NCI-H2107 treated with DMSO at 0.1 percent for 48 hours (cell line): ENCODE data around the gene FAM83E.

Experiments used
- DNase-seq: peaks from one replicate; lab custom pipeline; 2025; ENCODE audit not compliant: unreplicated experiment; lab: John Stamatoyannopoulos, UW

FAM83E gene

GRCh38 chr19:48629297-48629598 lies 14.4 kb upstream of the FAM83E start:
- DNase-seq, result no peak

GRCh38 chr19:48628486-48629296 lies 13.8 kb upstream of the FAM83E start:
- DNase-seq, result no peak

DNA sequence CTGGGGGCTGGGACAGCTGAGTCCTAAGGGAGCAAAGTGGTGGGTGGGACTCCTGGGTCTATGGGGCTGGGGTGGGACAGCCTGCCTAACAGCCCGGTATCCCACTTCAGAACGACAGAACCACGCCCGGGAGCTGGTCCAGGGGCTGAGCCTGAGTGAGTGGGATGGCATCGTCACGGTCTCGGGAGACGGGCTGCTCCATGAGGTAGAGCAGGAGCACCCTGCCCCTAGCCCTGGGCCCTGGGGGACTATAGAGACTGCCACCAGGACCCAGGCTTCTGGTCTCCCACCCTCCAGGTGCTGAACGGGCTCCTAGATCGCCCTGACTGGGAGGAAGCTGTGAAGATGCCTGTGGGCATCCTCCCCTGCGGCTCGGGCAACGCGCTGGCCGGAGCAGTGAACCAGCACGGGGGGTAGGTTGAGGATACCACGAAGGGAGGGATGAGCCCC lies 13.0 kb upstream of the FAM83E start:
- DNase-seq, result no peak

- DNase-seq, result no peak
These were observed 12.5 kb upstream of the FAM83E start for GRCh38 chr19:48627201-48627864.

GRCh38 chr19:48625891-48626327 lies 11.0 kb upstream of the FAM83E start:
- DNase-seq, result no peak

DNA sequence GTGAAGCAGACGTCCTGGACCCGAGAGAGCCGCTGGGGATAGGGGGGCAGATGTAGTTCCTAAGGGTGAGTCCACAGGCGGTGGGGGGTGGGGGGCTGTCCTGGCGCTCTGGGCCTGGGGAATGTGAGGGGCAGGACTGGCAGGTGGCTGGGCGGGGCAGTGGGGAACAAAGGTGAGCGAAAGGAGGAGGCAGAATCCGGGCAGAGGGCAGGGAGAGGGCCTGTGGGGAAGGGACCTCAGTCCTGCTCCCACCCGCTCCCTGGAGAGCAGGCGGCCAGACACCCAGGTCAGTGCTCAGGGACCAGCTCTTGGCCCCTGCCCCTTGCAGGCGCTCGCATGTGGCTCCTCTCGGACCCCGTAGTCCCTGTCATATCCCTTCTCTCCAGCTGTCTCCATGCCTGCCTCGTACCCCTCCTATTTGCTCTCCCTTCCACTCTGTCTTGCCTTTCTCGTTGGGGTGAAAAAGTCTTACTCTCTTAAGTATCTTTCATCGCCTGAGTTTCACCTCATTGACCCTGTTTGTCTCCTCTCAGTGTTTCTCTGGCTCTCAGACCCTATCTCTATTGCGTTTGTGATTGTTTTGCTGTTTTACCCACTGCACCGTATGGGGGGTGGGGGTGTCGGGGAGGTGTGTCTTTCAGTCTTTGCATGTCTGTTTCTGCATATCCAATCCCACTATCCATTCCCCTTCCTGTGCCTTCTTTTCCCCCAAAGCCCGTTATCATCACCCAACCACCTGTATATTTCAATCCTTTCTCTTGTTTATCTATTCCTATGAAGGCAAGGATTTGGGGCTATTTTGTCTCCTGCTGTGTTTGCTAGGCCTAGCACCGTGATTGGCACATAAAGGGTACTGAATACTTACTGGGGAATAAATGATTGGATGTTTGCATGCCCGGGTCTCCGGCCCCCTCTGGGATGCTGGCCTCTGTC lies 10.2 kb upstream of the FAM83E start:
- DNase-seq, result peak; percentile 10

GRCh38 chr19:48624067-48624594 lies 9.3 kb upstream of the FAM83E start:
- peak; percentile 91 for DNase-seq

GRCh38 chr19:48623556-48624066 lies 8.7 kb upstream of the FAM83E start:
- peak; percentile 41 for DNase-seq

DNA sequence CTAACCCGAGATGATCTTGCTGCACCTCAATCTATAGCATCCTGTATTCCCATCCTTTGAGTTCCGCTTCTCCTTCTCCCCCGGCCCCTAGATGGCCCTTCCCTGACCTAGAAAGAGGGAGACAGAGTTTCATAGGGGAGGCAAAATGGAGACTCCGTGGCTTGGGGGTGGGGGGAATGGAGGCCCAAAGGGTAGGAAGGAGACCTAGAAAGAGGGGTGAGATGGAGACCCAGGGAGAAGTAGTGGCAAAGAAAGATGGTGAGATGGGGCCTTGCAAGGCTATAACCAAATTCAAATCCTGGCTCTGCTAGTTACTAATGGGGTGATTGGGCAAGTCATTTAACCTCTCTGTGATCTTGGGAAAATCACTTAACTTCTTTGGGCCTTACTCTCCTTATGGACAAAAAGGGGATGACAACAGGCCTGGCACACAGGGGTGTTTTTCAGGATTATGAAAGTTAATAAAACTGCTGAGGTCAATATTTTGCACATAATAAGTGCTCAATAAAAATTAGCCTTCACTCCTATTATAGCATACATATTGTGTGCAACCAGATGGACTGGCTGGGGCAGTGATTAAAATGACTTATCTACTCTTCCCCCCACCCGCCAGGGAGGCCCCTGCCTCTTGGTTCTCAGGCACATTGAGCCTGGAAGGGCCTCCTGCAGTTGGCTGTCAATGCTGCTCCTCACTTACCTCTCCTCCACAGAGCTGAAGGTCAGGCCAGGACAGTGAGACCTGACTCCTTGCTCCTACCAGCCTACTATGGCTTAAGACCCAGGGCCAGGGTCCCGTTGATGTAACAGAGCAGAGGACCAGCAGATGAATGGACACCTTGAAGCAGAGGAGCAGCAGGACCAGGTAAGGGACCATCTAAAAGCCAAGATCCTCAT lies 5.1 kb upstream of the FAM83E start:
- DNase-seq, result no peak

DNA sequence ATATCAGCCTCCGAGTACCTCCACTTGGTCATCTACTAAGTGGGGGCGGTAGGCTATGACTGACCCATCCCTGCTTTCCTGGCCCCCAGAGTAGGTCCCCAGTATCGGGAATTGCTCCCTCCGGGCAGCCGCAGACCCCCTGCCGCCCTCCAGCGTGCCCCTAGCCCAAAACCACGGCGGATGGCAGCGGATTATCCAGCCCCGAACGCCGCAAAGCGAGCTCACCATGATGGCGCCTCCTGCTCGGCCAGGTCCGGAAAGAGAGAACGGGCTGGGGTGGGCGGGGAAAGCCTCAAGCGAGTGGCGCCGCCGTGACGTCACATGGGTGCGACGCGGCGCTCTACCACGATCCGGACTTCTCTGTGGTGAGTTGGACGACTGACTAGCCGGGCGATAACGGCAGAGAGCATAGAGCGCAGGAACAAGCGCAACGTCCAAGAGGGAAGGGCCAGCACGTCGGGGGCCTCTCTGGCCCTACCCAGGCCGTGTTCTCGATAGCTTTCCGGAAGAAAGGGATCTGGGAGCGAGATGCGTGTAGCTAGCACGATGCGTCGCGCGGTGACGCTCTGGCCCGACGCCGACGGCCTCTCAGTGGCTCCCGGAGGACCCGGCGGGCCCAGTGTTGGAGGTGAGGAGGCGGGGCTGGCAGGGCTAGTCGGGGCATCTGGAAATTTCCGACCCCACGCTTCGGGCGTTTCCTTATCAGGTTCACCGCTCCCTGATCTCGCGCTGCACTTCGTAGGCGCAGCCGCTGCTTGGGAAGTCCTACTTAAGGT lies 4.2 kb upstream of the FAM83E start, which contains the start of the genes RPL18 and SPHK2:
Gene RPL18, minus strand, starts transcription at position 263 of the 776 bp plus-strand sequence. Its CDS starts 35 bp downstream, at position 228.
Gene SPHK2, plus strand, starts transcription at position 591 of the 776 bp plus-strand sequence. CDS start 1,009 bp downstream, outside the sequence.
- peak; percentile 96 for DNase-seq

DNA sequence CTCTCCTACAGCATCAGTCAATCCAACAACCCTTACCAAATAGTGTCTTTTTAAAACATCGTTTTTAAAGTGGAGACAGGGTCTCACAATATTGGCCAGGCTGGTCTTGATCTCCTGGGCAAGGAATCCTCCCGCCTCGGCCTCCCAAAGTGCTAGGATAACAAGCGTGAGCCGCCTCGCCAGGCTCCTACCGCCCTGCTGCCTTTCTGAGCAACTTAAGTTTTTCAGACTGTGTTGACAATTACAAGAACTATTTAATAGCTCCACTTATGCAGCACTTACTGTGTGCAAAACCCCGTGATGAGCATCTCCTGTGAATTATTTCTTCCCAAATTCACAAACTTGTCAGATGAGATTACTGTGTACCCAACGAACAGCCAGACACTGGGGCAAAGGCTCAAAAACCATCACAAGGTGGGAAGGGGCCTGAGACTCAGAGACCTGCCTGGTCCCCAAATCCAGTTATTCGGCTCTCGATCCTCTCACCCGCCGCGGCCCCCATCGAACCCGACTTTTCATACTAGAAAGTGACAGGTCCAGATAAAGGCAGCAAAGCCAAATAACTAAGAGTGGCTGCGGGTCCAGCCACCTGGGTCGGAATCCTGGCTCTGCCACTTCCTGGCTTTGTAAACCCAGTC lies 3.5 kb upstream of the FAM83E start:
- no peak for DNase-seq

DNA sequence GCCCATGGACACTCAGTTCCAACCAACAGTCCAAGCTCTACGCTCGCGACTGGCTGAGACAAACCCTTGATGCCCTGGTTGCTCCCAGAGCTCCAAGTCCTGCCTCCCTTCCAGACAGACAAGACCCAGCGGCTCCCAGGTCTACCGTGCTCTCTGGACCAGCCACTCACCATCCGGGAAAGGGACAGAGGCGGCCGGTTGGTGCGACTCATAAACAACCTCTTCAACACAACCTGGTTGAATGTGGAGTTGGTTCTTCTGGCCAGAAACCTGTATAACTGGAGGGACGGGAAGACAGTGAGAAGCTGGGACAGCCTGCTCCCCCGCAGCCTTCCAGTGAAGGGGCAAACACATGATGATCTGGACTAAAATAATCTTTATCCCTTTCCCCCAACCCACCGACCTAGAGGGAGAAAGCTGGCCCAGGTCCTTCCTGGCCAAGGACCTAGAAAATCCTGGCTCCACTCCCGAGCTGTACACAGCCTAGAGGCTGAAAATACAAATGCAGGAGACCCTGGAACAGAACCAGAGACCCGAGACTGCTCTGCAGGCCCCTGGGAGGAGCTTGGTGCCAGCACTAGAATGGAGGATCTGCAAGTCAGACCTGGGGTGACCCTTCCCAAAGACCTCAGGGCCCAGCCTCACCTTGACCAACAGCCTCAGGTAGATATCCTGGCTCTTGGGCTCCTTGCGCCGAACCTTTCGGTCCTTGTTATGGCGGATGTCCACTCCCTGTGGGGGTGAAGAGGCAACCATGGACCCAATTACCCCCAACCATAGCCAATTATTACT lies 2.5 kb upstream of the FAM83E start:
- DNase-seq, result no peak

DNA sequence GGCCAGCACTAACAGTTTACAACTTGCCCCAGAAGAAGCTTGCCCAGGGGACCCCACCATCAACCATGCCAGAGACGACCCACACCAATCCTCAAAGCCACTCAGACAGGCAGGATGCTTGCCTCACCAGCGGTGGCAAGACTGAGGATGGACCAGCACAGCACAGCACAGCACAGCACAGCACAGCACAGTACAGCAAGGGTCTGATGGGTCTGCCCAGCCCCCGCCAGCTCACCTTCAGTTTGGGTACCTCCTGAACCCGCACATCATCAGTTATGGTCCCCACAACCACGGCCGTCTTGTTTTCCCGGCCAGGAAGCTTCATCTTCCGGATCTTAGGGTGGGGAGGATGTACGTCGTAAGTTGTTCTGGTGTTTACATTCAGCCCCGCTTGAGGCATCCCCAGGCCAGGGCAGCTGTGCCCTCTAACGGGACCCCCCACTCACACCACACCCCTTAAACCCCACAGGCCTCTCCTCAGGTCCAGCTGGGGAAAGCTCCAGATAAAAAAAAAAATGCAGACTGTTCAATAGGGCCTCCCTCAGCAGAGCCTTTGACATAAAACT lies 1.7 kb upstream of the FAM83E start:
- no peak for DNase-seq

- no peak for DNase-seq
These were observed 1.2 kb upstream of the FAM83E start for GRCh38 chr19:48616041-48616436.

- DNase-seq, result no peak
These were observed 560 bp upstream of the FAM83E start for GRCh38 chr19:48615231-48616040.

GRCh38 chr19:48613852-48614435 lies 932 bp downstream of the FAM83E start:
- no peak for DNase-seq
